ENCODE data around the gene KCNE2.
A peak's percentile ranks its signal among the peaks of the same experiment; 100 is the strongest.
"Not testable (repeated sequence)": the region's sequence is repeated elsewhere in the genome, so short reads cannot be mapped to it uniquely, and the experiment has no call there.

KCNE2 gene

GRCh38 chr21:34369741-34370140 is 5.9 kb downstream of the KCNE2 start:
- Mint-ChIP-seq H3K27ac (no peak overlapping the region), H3K4me1 (no peaks in the 10 kb centered on the region), H3K36me3 (ENCODE audit: low read depth) (no peaks in the 10 kb centered on the region), H3K9me3 (no peaks in the 10 kb centered on the region), H3K4me3 (no peak overlapping the region), H3K27me3 (ENCODE audit: low read depth) (no peaks in the 10 kb centered on the region)
- no peak for TF ChIP-seq CTCF (IDR thresholded peaks at IDR 0.05; ENCODE audit: unreplicated experiment in 3 of 3)

DNA sequence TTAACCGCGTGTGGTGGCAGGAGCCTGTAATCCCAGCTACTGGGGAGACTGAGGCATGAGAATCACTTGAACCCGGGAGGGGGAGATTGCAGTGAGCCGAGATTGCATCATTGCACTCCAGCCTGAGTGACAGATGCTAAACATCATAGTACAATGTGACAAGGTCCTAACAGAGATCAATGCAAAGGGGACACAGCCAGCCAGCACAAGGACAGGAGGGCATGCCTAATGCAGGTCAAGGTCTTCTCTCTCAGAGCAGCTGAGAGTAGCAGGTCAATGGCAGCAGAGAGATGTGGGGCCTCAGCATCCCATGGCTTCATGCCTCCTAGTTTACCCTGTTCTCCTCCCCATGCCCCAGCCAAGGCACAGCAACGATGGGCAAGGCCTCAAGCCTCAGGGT is 8.5 kb downstream of the KCNE2 start:
- Mint-ChIP-seq H3K4me3 (no peak overlapping the region), H3K4me1 (no peaks in the 10 kb centered on the region), H3K27ac (peak overlapping the region in 1 of 3 experiments; percentile 82), H3K27me3 (ENCODE audit: low read depth) (no peaks in the 10 kb centered on the region), H3K36me3 (ENCODE audit: low read depth) (no peaks in the 10 kb centered on the region), H3K9me3 (no peaks in the 10 kb centered on the region)
- no peak for TF ChIP-seq CTCF (IDR thresholded peaks at IDR 0.05; ENCODE audit: unreplicated experiment in 3 of 3)

DNA sequence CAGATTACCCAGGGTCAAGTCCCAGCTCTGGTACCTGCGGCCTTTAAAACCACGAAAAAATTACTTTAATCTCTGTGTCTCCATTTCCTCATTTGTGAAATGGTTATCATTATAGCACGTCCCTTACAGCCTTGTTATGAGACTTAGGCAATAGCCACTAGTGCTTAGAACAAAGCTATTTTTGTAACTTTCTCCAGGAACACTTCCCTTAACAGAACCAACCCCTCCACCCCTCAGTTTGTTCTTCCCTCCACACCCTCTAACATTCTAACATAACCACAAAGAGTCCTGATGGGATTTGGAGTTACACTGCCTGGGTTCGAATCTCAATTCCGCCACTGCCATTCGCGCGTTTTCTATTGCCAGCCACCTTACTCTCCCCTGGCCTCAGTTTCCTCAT is 10.7 kb downstream of the KCNE2 start:
- H3K36me3 Mint-ChIP-seq (ENCODE audit: low read depth); H3K27ac Mint-ChIP-seq; H3K4me3 Mint-ChIP-seq: not testable (repeated sequence)

GRCh38 chr21:34374940-34375618 is 11.3 kb downstream of the KCNE2 start, which contains the start of gene SMIM11:
TSS of gene SMIM11 (plus strand) at chr21:34375507. CDS start at chr21:34379505, 3,998 bp downstream.
- not testable (repeated sequence) for H3K27ac Mint-ChIP-seq; H3K4me3 Mint-ChIP-seq; H3K4me1 Mint-ChIP-seq; H3K36me3 Mint-ChIP-seq (ENCODE audit: low read depth); H3K9me3 Mint-ChIP-seq; H3K27me3 Mint-ChIP-seq (ENCODE audit: low read depth)

More for the DNA sequence above, 10.7 kb downstream of the KCNE2 start:
- H3K9me3 Mint-ChIP-seq; H3K4me1 Mint-ChIP-seq; H3K27me3 Mint-ChIP-seq (ENCODE audit: low read depth): not testable (repeated sequence)

DNA sequence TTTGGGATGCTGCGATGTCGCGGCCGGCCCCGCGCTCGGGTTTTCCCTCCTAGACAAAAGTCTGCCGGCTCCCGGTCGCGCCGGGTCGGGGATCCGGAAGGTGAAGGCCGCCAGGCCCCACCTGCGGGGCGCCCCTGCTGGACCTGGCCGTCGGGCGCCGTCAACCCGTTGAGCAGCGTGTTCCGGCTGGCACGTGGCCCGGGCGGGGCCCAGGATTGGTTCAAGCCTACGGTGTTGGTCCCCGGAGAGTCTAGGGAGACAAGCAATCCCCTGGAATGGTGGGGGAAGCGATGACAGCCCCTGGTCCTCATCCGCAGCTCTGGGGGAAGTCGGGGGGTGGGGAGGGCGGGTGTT is 11.8 kb downstream of the KCNE2 start:
- not testable (repeated sequence) for H3K36me3 Mint-ChIP-seq (ENCODE audit: low read depth); H3K4me1 Mint-ChIP-seq; H3K4me3 Mint-ChIP-seq

GRCh38 chr21:34383138-34383537 is 19.3 kb downstream of the KCNE2 start:
- H3K9me3 Mint-ChIP-seq; H3K27ac Mint-ChIP-seq; H3K36me3 Mint-ChIP-seq (ENCODE audit: low read depth); H3K27me3 Mint-ChIP-seq (ENCODE audit: low read depth); H3K4me3 Mint-ChIP-seq; H3K4me1 Mint-ChIP-seq: not testable (repeated sequence)

More for the DNA sequence above, 11.8 kb downstream of the KCNE2 start:
- H3K9me3 Mint-ChIP-seq; H3K27me3 Mint-ChIP-seq (ENCODE audit: low read depth); H3K27ac Mint-ChIP-seq: not testable (repeated sequence)

- not testable (repeated sequence) for H3K27ac Mint-ChIP-seq; H3K4me3 Mint-ChIP-seq; H3K4me1 Mint-ChIP-seq; H3K27me3 Mint-ChIP-seq (ENCODE audit: low read depth); H3K9me3 Mint-ChIP-seq; H3K36me3 Mint-ChIP-seq (ENCODE audit: low read depth)
These were observed 20.1 kb downstream of the KCNE2 start for GRCh38 chr21:34383724-34384415.

- not testable (repeated sequence) for H3K4me1 Mint-ChIP-seq; H3K36me3 Mint-ChIP-seq (ENCODE audit: low read depth); H3K27ac Mint-ChIP-seq; H3K9me3 Mint-ChIP-seq; H3K4me3 Mint-ChIP-seq; H3K27me3 Mint-ChIP-seq (ENCODE audit: low read depth)
These were observed 36.7 kb downstream of the KCNE2 start for GRCh38 chr21:34400522-34400921.

DNA sequence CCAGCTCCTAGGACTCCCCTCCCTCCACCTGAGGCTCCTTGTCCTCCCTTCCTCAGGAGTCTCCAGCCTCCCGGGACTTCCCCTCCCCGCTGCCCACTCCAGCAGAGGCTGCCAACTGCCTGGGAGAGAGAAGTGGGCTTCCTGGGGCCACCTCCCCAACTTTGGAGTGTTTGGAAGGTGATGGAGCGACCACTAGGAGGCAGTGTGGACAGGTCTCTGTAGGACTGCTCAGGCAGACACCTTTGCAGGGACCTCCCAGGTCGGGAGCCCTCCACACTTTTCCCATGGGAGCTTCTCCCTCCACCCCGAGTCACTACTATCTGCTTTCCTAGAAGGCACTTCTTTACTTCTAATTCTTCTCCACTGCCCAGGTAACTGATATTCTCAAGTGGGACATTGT is 40.9 kb downstream of the KCNE2 start:
- H3K27ac Mint-ChIP-seq; H3K36me3 Mint-ChIP-seq (ENCODE audit: low read depth); H3K27me3 Mint-ChIP-seq (ENCODE audit: low read depth); H3K4me1 Mint-ChIP-seq; H3K4me3 Mint-ChIP-seq; H3K9me3 Mint-ChIP-seq: not testable (repeated sequence)

GRCh38 chr21:34405686-34406085 is 41.9 kb downstream of the KCNE2 start:
- not testable (repeated sequence) for H3K4me1 Mint-ChIP-seq; H3K27ac Mint-ChIP-seq; H3K36me3 Mint-ChIP-seq (ENCODE audit: low read depth); H3K4me3 Mint-ChIP-seq; H3K9me3 Mint-ChIP-seq; H3K27me3 Mint-ChIP-seq (ENCODE audit: low read depth)

DNA sequence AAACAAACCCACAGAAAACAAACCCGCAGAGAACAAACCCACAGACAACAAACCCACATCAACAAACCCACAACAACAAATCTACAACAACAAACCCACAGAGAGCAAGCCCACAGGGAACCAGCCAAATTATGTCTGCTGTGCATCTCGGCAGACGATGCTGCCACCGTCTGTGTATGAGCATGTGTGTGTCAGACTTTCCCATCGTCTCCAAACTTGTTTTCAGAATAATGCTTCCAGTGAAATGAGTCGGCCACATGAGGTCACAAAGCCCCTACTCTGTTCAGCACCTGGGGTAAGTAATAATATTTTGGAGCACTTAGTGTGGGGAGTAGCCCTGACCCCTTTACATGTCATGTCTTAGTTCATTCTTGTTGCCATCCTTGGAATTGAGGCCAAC is 42.3 kb downstream of the KCNE2 start:
- not testable (repeated sequence) for H3K9me3 Mint-ChIP-seq

GRCh38 chr21:34406676-34407075 is 42.9 kb downstream of the KCNE2 start:
- not testable (repeated sequence) for H3K9me3 Mint-ChIP-seq; H3K4me1 Mint-ChIP-seq; H3K36me3 Mint-ChIP-seq (ENCODE audit: low read depth); H3K4me3 Mint-ChIP-seq; H3K27ac Mint-ChIP-seq; H3K27me3 Mint-ChIP-seq (ENCODE audit: low read depth)

More for the DNA sequence above, 42.3 kb downstream of the KCNE2 start:
- H3K4me1 Mint-ChIP-seq; H3K36me3 Mint-ChIP-seq (ENCODE audit: low read depth); H3K4me3 Mint-ChIP-seq; H3K27me3 Mint-ChIP-seq (ENCODE audit: low read depth); H3K27ac Mint-ChIP-seq: not testable (repeated sequence)

DNA sequence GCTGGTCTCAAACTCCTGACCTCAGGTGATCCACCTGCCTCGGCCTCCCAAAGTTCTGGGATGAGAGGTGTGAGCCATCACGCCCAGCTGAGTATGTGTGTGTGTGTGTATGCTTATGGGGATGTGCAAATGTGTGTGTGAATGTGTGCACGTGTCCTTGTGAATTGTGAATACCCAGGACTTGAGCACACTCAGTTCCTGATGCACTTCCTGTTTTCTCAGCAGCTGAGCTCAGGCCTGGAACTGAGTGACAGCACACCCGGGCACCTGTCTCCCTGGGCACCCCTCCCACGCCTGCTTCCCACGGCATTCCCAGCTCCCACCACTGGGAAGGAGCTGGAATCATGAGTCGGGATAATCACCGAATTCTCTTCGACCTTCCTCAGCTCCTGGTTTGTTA is 43.5 kb downstream of the KCNE2 start:
- H3K27me3 Mint-ChIP-seq (ENCODE audit: low read depth); H3K27ac Mint-ChIP-seq; H3K9me3 Mint-ChIP-seq; H3K4me1 Mint-ChIP-seq; H3K36me3 Mint-ChIP-seq (ENCODE audit: low read depth); H3K4me3 Mint-ChIP-seq: not testable (repeated sequence)

Measured in nephron (organoid).